ENCODE results near the gene ADAT3. TPM values are rescaled to one million over a fixed set of nuclear protein-coding genes. Genes with fewer than 3 reads are reported as not detected.

ADAT3 gene
- total RNA-seq, 4 donors from 2014 or later = 2.1 to 3.6 (median 3.1) TPM

GRCh38 chr19:1944088-1944915 is 39.1 kb downstream of the ADAT3 start:
- Histone ChIP-seq H3K4me3 (no peak overlapping the region), H3K4me1 (peaks cover 21 to 32% of the 10 kb centered on the region in 2 donors), H3K27ac (no peak overlapping the region), H3K9me3 (no peaks in the 10 kb centered on the region), H3K27me3 (no peaks in the 10 kb centered on the region), H3K36me3 (no peaks in the 10 kb centered on the region)
- DNase-seq (no peak), ATAC-seq (no peak)
- intact Hi-C loops (cut with DNase I; ENCODE audit: low total_unique reads) = no loop called here
- no peak for TF ChIP-seq POLR2A (IDR thresholded peaks at IDR 0.05)
- no peak for TF ChIP-seq CTCF (IDR thresholded peaks at IDR 0.05 in 4 of 5, conservative IDR thresholded peaks at IDR 0.05 in 1 of 5)
- in situ Hi-C loops (cut with MboI; ENCODE audit: low sequenced_read_pairs in 4 of 4) = no loop called here

GRCh38 chr19:1944916-1945561 is 39.8 kb downstream of the ADAT3 start:
- no peak overlapping the region for H3K27ac ChIP-seq
- H3K4me1 ChIP-seq = peaks cover 14 to 25% of the 10 kb centered on the region in 2 donors
- H3K4me3 ChIP-seq = no peak overlapping the region
- no peaks in the 10 kb centered on the region for H3K27me3 ChIP-seq
- ATAC-seq (no peak), DNase-seq (no peak)
- no peaks in the 10 kb centered on the region for H3K36me3 ChIP-seq
- no peak for TF ChIP-seq CTCF (IDR thresholded peaks at IDR 0.05 in 4 of 5, conservative IDR thresholded peaks at IDR 0.05 in 1 of 5)
- no peaks in the 10 kb centered on the region for H3K9me3 ChIP-seq
- intact Hi-C loops (cut with DNase I; ENCODE audit: low total_unique reads) (no loop called here), in situ Hi-C loops (cut with MboI; ENCODE audit: low sequenced_read_pairs in 4 of 4) (no loop called here)

DNA sequence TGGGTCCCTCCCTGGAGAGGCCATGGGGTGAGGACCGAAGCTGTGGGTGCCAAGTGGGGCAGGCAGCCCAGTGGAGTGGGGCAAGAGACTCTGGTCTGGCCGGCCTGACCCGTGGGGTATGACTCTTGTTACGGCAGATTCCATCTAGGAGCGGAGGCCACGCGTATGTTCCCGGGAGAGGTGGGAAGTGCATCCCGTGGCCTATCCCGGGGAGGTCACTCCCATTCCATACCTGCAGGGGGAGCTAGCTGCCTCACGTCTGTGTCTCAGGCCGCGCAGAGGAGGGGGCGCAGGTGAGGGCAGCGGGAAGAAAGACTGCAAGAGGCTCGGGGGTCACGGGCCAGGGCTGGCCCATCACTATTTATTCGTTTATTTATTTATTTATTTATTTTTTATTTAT is 40.7 kb downstream of the ADAT3 start:
- DNase-seq (peak in 1 of 2 donors; percentile 28), ATAC-seq (no peak)
- TF ChIP-seq CTCF (IDR thresholded peaks at IDR 0.05 in 4 of 5, conservative IDR thresholded peaks at IDR 0.05 in 1 of 5) (peak; percentile 10 to 66 (median 39)), POLR2A (IDR thresholded peaks at IDR 0.05) (no peak)

DNA sequence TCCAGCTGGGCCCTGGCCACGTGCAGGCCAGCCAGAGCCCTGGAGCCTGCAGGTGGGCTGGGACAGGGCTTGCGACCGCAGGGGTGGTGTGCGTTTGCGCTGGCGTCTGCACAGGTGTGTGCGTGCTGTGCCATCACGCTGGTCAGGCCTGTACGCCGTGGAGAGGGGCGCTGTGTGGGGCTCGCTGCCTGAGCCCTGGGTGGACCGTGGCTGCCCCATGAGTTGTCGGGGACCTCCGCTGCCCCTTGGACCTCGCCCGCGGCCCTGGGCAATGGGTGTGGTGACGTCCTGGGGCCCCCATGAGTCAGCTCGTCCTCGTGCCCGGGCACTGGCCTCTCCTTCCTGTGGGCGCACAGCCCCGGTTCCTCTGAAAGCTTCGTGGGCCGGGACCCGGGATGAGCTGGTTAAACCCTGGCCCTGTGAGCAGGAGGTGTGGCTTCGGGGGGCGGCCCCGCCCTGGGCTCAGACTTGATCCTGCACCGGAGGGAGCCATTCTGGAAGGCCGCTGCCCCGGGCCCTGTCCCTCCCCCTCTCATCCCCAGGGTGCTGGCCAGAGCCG is 42.5 kb downstream of the ADAT3 start:
- in situ Hi-C loops (cut with MboI; ENCODE audit: low sequenced_read_pairs in 4 of 4) = no loop called here

More for the DNA sequence above, 40.7 kb downstream of the ADAT3 start:
- in situ Hi-C loops (cut with MboI; ENCODE audit: low sequenced_read_pairs in 4 of 4) = no loop called here
- Histone ChIP-seq H3K27ac (no peak overlapping the region), H3K27me3 (no peaks in the 10 kb centered on the region), H3K36me3 (no peaks in the 10 kb centered on the region), H3K9me3 (no peaks in the 10 kb centered on the region), H3K4me3 (no peak overlapping the region), H3K4me1 (peaks cover 11 to 24% of the 10 kb centered on the region in 2 donors)
- intact Hi-C loops (cut with DNase I; ENCODE audit: low total_unique reads) = no loop called here

More for the DNA sequence above, 42.5 kb downstream of the ADAT3 start:
- H3K27me3 ChIP-seq = no peaks in the 10 kb centered on the region
- TF ChIP-seq CTCF (IDR thresholded peaks at IDR 0.05 in 4 of 5, conservative IDR thresholded peaks at IDR 0.05 in 1 of 5) (no peak), POLR2A (IDR thresholded peaks at IDR 0.05) (no peak)
- no peak for ATAC-seq
- peaks cover 7 to 14% of the 10 kb centered on the region in 2 donors for H3K4me1 ChIP-seq
- H3K4me3 ChIP-seq = no peak overlapping the region
- H3K27ac ChIP-seq = no peak overlapping the region
- intact Hi-C loops (cut with DNase I; ENCODE audit: low total_unique reads) = no loop called here
- no peak for DNase-seq
- no peaks in the 10 kb centered on the region for H3K36me3 ChIP-seq
- H3K9me3 ChIP-seq = no peaks in the 10 kb centered on the region
